Peyer's patch (tissue), 4 donors: Measurements from ENCODE around the gene SMYD3.

Experiments used
- CTCF ChIP-seq, 6 experiments: fragments of 450-650 bp in 4 of 6; fragments of 200-600 bp in 2 of 6; sonication (generic) in 1 of 6; IDR thresholded peaks; one replicate each; pipeline ENCODE4 v1.5.1; 2017 to 2019; ENCODE audit warnings: antibody characterized with exemption in 6 of 6, mild to moderate bottlenecking in 3 of 6, moderate library complexity in 1 of 6
- POLR2A ChIP-seq, 2 donors: fragments of 450-650 bp; IDR thresholded peaks; one replicate each; pipeline ENCODE4 v1.5.1; 2017; ENCODE audit warnings: antibody characterized with exemption in 2 of 2, mild to moderate bottlenecking in 2 of 2, moderate library complexity in 2 of 2

GRCh38 chr1:246039584-246039983 is 467.5 kb downstream of the SMYD3 start:
- no peak for TF ChIP-seq CTCF (IDR thresholded peaks at IDR 0.05)
- TF ChIP-seq POLR2A (IDR thresholded peaks at IDR 0.05), result no peak
